ENCODE results near the gene DGKQ. TPM values are rescaled to one million over a fixed set of nuclear protein-coding genes. Genes with fewer than 3 reads are reported as not detected.
A peak's percentile ranks its signal among the peaks of the same experiment; 100 is the strongest.

Gene DGKQ
- total and polyA plus RNA-seq, 9 of the 15 experiments (the other 6 are each of a cell fraction or from before 2014, with no cell fraction given) = 0.17 to 22.0 (median 5.6) TPM

DNA sequence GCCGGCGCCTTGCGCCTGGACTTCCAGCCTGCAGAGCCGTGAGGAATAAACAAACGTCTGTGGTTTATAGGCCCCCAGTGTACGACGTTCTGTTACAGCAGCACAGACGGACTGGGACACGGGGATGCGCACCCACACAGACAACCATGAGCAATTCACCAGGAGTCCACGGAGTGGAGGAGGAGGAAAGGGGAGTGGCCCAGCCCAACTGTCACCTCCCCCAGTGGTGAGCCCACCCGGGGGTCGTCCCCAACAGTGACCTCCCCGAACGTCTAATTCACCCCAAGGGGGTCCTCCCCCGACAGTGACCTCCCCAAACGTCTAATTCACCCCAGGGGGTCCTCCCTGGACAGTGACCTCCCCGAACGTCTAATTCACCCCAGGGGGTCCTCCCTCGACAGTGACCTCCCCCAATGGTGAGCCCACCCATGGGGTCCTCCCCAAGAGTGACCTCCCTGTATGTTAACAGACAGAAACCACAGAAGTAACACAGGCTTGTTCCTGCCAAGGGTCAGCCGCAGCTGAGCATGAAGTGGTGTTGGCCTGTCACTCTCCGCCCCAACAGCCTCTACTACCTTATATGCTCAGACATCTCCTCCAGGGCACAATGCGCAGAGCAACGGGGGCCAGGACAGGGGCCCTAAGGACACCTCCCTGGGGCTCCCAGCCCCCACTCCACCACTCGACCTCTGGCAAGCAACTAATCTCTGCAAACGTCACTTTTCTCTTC, 47.4 kb downstream of the DGKQ start:
- DNase-seq (ENCODE audit: extremely low read depth in 1 of 4, low spot score in 3 of 4) (no peak), ATAC-seq (no peak; the same call in 2 of the 3 replicates), FAIRE-seq (no peak)
- in situ Hi-C loops (cut with MboI) = no loop called here
- POLR2A ChIA-PET = interaction anchor here (0.8 kb wide), 1 partner anchor 14 kb away, joined by 3 read pairs; no protein-coding TSS in a partner anchor
- 61% methylated on average over 16 of the region's 26 CpGs for WGBS (ENCODE audit: insufficient coverage, low coverage, missing lambda C conversion rate)
- no peak overlapping the region for H3K4me2 ChIP-seq (ENCODE audit: insufficient read depth, low read length)
- H2AFZ ChIP-seq (ENCODE audit: low read depth, low read length) = no peak overlapping the region
- H3K9me3 ChIP-seq (replicated peaks; ENCODE audit: control insufficient read depth, insufficient read depth, low read depth, low read length) = no peaks in the 10 kb centered on the region
- H3K4me3 ChIP-seq = no peak overlapping the region
- H4K20me1 ChIP-seq (replicated peaks; ENCODE audit: control insufficient read depth, insufficient read depth, low read length) = peaks cover 37% of the 10 kb centered on the region
- H3K9me1 ChIP-seq (ENCODE audit: control insufficient read depth, insufficient read depth, low read length) = no peaks in the 10 kb centered on the region
- H3K27me3 ChIP-seq (ENCODE audit: control insufficient read depth in 2 of 2, insufficient read depth in 2 of 2, low read length in 2 of 2) = no peaks in the 10 kb centered on the region
- H3K4me1 ChIP-seq (replicated peaks in 1 of 2; ENCODE audit: control insufficient read depth in 2 of 2, insufficient read depth in 2 of 2, low read length in 2 of 2) = peaks cover 26 to 28% of the 10 kb centered on the region in 2 experiments
- CTCF ChIA-PET (ENCODE audit: low intra/inter-chr PET ratio) = interaction anchor here (0.6 kb wide), 1 partner anchor 183 kb away, joined by 3 read pairs; no protein-coding TSS in a partner anchor
- no peak overlapping the region for H3K27ac ChIP-seq (ENCODE audit: extremely low read depth, low read depth, low read length)
- TF ChIP-seq ZBTB7A (IDR thresholded peaks at IDR 0.05; ENCODE audit: borderline replicate concordance, control insufficient read depth, low read depth, low read length) = 0 out of 2 replicates have a peak, but pooled peaks have one; percentile 13
- TF ChIP-seq HLTF (IDR thresholded peaks at IDR 0.05) = no peak
- no peak for TF ChIP-seq KDM4B (IDR thresholded peaks at IDR 0.05; ENCODE audit: borderline replicate concordance in 2 of 2, low read depth in 1 of 2)
- TF ChIP-seq RBFOX2 (IDR thresholded peaks at IDR 0.05; ENCODE audit: low read depth, low read length) = peak; percentile 34; the same call in 1 of the 2 replicates
- TF ChIP-seq POLR2A (conservative IDR thresholded peaks at IDR 0.05) = no peak
- TF ChIP-seq SMAD4 (CRISPR knock-in tag; conservative IDR thresholded peaks at IDR 0.05) = no peak
- TF ChIP-seq, protein P1, sequence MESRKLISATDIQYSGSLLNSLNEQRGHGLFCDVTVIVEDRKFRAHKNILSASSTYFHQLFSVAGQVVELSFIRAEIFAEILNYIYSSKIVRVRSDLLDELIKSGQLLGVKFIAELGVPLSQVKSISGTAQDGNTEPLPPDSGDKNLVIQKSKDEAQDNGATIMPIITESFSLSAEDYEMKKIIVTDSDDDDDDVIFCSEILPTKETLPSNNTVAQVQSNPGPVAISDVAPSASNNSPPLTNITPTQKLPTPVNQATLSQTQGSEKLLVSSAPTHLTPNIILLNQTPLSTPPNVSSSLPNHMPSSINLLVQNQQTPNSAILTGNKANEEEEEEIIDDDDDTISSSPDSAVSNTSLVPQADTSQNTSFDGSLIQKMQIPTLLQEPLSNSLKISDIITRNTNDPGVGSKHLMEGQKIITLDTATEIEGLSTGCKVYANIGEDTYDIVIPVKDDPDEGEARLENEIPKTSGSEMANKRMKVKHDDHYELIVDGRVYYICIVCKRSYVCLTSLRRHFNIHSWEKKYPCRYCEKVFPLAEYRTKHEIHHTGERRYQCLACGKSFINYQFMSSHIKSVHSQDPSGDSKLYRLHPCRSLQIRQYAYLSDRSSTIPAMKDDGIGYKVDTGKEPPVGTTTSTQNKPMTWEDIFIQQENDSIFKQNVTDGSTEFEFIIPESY (CRISPR knock-in tag; IDR thresholded peaks at IDR 0.05) = peak; percentile 46; the same call in 1 of the 2 replicates
- TF ChIP-seq, protein P2, sequence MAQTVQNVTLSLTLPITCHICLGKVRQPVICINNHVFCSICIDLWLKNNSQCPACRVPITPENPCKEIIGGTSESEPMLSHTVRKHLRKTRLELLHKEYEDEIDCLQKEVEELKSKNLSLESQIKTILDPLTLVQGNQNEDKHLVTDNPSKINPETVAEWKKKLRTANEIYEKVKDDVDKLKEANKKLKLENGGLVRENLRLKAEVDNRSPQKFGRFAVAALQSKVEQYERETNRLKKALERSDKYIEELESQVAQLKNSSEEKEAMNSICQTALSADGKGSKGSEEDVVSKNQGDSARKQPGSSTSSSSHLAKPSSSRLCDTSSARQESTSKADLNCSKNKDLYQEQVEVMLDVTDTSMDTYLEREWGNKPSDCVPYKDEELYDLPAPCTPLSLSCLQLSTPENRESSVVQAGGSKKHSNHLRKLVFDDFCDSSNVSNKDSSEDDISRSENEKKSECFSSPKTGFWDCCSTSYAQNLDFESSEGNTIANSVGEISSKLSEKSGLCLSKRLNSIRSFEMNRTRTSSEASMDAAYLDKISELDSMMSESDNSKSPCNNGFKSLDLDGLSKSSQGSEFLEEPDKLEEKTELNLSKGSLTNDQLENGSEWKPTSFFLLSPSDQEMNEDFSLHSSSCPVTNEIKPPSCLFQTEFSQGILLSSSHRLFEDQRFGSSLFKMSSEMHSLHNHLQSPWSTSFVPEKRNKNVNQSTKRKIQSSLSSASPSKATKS (CRISPR knock-in tag; IDR thresholded peaks at IDR 0.05) = no peak
- no peak for TF ChIP-seq PHB2 (IDR thresholded peaks at IDR 0.05; ENCODE audit: low read depth)
- TF ChIP-seq, protein P3, sequence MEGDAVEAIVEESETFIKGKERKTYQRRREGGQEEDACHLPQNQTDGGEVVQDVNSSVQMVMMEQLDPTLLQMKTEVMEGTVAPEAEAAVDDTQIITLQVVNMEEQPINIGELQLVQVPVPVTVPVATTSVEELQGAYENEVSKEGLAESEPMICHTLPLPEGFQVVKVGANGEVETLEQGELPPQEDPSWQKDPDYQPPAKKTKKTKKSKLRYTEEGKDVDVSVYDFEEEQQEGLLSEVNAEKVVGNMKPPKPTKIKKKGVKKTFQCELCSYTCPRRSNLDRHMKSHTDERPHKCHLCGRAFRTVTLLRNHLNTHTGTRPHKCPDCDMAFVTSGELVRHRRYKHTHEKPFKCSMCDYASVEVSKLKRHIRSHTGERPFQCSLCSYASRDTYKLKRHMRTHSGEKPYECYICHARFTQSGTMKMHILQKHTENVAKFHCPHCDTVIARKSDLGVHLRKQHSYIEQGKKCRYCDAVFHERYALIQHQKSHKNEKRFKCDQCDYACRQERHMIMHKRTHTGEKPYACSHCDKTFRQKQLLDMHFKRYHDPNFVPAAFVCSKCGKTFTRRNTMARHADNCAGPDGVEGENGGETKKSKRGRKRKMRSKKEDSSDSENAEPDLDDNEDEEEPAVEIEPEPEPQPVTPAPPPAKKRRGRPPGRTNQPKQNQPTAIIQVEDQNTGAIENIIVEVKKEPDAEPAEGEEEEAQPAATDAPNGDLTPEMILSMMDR (IDR thresholded peaks at IDR 0.05 in 2 of 3, conservative IDR thresholded peaks at IDR 0.05 in 1 of 3; ENCODE audit: insufficient read depth in 2 of 3, low read depth in 1 of 3, low read length in 3 of 3) = no peak
- TF ChIP-seq MAZ (CRISPR knock-in tag; conservative IDR thresholded peaks at IDR 0.05 in 1 of 2, IDR thresholded peaks at IDR 0.05 in 1 of 2) = no peak
- no peak for TF ChIP-seq TAF15 (IDR thresholded peaks at IDR 0.05; ENCODE audit: low read depth, low read length)
- no peak for TF ChIP-seq KLF10 (CRISPR knock-in tag; IDR thresholded peaks at IDR 0.05)
- no TSS peak for BruUV-seq (replicated peaks)
- peaks cover 25% of the 10 kb centered on the region; the same call in 2 of the 3 replicates for H3K36me3 ChIP-seq (ENCODE audit: control insufficient read depth, insufficient read depth, low read length)
- intact Hi-C loops (cut with micrococcal nuclease) = no loop called here
- H3K79me2 ChIP-seq (ENCODE audit: control insufficient read depth, insufficient read depth, low read length) = peaks cover 87% of the 10 kb centered on the region
- peak overlapping the region in 1 of 2 experiments; percentile 81; a peak in 2 of 4 replicates for H3K9ac ChIP-seq (ENCODE audit: insufficient read depth in 1 of 2, low read depth in 2 of 2, low read length in 2 of 2)
